SK-N-SH (cell line): ENCODE measurements around the gene TIA1.

Source experiments
- CTCF ChIP-seq: fragments of 200-600 bp; sonication (generic); IDR thresholded peaks from 2 replicates; pipeline ENCODE4 v1.6.1; 2017; ENCODE audit warnings: antibody characterized with exemption, mild to moderate bottlenecking, moderate library complexity
- EP300 ChIP-seq, 2 experiments: IDR thresholded peaks; 2 replicates each; pipeline versions ENCODE4 v1.4.0 to v1.6.1; 2012; ENCODE audit warnings: borderline replicate concordance in 1 of 2, low read depth in 1 of 2, low read length in 1 of 2
- EZH2phosphoT487 ChIP-seq: fragments of 200-600 bp; sonication (generic); IDR thresholded peaks from 2 replicates; pipeline ENCODE4 v1.6.1; 2017; ENCODE audit warnings: low read depth, mixed run types, mild to moderate bottlenecking, antibody characterized with exemption, moderate library complexity, borderline replicate concordance
- NFIC ChIP-seq: IDR thresholded peaks from 2 replicates; pipeline ENCODE4 v1.4.0; 2012; ENCODE audit warnings: borderline replicate concordance
- NRF1 ChIP-seq: IDR thresholded peaks from 2 replicates; pipeline ENCODE4 v1.6.1; 2012; ENCODE audit warnings: low read depth, mild to moderate bottlenecking, low read length
- PBX3 ChIP-seq: IDR thresholded peaks from 2 replicates; pipeline ENCODE4; 2012
- RAD21 ChIP-seq: IDR thresholded peaks from 2 replicates; pipeline ENCODE4 v1.6.1; 2012; ENCODE audit warnings: mild to moderate bottlenecking, low read length
- REST ChIP-seq: IDR thresholded peaks from 2 replicates; pipeline ENCODE4 v1.6.1; 2012; ENCODE audit warnings: mild to moderate bottlenecking, low read depth, low read length, moderate library complexity
- RFX5 ChIP-seq: IDR thresholded peaks from 2 replicates; pipeline ENCODE4 v1.6.1; 2012; ENCODE audit warnings: mild to moderate bottlenecking, improper control_type of control experiment, low read length
- TAF1 ChIP-seq: IDR thresholded peaks from 2 replicates; pipeline ENCODE4 v1.6.1; 2012; ENCODE audit warnings: low read depth, mild to moderate bottlenecking, low read length, moderate library complexity, borderline replicate concordance
- TEAD4 ChIP-seq: IDR thresholded peaks from 2 replicates; pipeline ENCODE4 v1.4.0; 2012; ENCODE audit warnings: mild to moderate bottlenecking, borderline replicate concordance; ENCODE audit not compliant: insufficient read depth

- TF ChIP-seq TEAD4 (no peak), CTCF (no peak), NFIC (no peak), NRF1 (no peak), EZH2phosphoT487 (no peak), TAF1 (no peak), REST (no peak), PBX3 (no peak), RAD21 (no peak), EP300 (IDR thresholded peaks at IDR 0.05; ENCODE audit: borderline replicate concordance in 1 of 2, low read depth in 1 of 2, low read length in 1 of 2) (no peak), RFX5 (no peak)
These were observed 87.3 kb downstream of the TIA1 start for GRCh38 chr2:70161069-70161534.
